Coronary artery (tissue), 2 donors: ENCODE results near the gene SPACA7.
A peak's percentile ranks its signal among the peaks of the same experiment; 100 is the strongest.

ENCODE experiments used
- DNase-seq: peaks from one replicate; pipeline ENCODE4 v3.0.0-alpha.2; 2017; ENCODE audit warnings: low spot score
- H3K27ac ChIP-seq, 2 donors: fragments of 200-600 bp; sonication (generic); one replicate each; pipeline ENCODE4 v1.5.1; 2016 to 2019
- H3K4me3 ChIP-seq: fragments of 200-600 bp; sonication (generic); 2 replicates; pipeline ENCODE4 v1.5.1; 2016; ENCODE audit warnings: mild to moderate bottlenecking, moderate library complexity
- TF ChIP-seq, protein P1 (sequence below): fragments of 200-600 bp; sonication (generic); IDR thresholded peaks from one replicate; pipeline ENCODE4 v1.5.1; 2019; ENCODE audit warnings: antibody characterized with exemption

Gene SPACA7

DNA sequence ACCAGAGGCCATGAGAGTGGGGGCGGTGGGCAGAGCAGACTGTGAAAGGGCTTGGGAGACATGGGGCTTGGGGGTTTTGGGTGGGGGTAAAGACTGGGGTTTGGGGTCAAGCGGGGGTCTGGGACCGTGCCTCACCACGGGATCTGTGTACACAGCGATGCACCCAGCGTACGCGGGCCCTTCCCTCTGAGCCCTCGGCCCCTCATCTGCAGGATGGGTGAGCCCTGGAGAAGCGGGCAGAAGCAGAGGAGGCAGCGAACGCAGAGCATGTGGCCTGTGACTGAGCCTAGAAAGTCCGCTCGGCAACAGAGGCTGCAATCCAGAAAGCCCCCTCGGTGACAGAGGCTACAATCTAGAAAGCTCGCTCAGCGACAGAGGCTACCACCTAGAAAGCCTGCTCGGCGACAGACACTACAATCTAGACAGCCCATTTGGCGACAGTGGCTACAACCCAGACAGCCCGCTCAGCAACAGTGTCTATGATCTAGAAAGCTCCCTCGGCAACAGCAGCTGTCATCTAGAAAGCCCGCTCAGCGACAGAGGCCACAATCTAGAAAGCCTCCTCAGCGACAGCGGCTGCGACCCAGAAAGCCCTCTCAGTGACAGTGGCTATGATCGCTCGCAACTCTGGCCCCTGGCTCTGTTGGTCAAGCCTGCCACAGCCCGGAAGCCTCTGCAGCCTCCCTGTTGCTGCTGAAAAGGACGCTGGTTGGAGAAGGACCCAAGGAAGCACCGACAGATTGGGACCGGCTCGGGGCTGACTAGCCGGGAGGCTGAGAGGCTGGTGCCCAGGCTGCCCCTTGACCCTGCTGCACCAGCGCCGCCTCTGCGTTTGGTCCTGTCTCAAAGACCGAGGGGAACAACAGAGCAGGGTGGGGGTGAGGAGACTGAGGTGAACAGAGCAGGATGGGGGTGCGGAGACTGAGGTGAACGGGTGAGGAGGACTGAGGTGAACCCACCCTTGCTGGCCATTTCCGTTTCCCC is 68.6 kb downstream of the SPACA7 start:
- DNase-seq, result peak; percentile 43
- TF ChIP-seq, protein P1, sequence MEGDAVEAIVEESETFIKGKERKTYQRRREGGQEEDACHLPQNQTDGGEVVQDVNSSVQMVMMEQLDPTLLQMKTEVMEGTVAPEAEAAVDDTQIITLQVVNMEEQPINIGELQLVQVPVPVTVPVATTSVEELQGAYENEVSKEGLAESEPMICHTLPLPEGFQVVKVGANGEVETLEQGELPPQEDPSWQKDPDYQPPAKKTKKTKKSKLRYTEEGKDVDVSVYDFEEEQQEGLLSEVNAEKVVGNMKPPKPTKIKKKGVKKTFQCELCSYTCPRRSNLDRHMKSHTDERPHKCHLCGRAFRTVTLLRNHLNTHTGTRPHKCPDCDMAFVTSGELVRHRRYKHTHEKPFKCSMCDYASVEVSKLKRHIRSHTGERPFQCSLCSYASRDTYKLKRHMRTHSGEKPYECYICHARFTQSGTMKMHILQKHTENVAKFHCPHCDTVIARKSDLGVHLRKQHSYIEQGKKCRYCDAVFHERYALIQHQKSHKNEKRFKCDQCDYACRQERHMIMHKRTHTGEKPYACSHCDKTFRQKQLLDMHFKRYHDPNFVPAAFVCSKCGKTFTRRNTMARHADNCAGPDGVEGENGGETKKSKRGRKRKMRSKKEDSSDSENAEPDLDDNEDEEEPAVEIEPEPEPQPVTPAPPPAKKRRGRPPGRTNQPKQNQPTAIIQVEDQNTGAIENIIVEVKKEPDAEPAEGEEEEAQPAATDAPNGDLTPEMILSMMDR, result no peak
- no peak overlapping the region for H3K4me3 ChIP-seq
- H3K27ac ChIP-seq, result no peak overlapping the region

DNA sequence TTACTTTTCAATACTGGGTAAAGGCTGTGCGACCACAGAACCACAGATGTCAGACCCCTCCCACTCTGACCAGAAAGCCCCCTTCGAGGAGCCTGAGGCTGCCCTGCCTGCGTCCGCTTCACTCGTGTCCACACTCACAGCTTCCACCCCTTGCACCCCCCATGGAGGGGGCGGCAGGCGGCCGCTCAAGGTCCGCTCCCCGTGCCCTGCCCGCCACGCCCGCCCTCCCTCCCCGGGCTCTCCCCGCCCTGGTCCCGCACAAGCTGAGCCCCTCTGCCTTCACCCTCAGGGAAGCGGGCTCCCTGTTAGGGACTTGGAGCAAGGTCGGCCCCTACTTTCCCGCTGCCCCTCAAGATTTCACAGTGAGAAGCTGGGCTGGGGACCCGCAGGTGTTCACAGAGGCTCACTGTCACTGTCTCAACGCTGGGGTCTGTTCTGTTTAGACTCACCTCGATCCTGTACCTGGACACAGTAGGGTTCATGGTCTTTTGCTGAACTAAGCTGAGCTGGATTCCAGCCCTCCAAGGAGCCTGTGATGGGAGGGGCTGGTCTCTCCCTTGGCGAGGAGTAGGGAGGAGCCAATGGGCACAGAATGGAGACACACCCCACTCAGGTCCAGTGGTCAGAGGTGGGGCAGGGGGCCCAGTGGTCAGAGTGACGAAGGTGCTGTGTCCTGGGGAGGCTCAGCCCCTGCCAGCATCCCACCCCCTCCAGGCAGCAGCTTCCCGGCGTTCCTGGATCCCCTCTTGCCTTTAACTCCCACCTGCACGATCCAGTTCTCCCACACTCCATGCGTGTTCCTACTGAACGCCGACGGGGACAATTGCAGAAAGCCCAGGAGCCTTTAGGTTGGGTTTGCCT is 69.5 kb downstream of the SPACA7 start:
- H3K27ac ChIP-seq, result no peak overlapping the region
- TF ChIP-seq, protein P1, result no peak
- no peak overlapping the region for H3K4me3 ChIP-seq
- peak; percentile 45 for DNase-seq

DNA sequence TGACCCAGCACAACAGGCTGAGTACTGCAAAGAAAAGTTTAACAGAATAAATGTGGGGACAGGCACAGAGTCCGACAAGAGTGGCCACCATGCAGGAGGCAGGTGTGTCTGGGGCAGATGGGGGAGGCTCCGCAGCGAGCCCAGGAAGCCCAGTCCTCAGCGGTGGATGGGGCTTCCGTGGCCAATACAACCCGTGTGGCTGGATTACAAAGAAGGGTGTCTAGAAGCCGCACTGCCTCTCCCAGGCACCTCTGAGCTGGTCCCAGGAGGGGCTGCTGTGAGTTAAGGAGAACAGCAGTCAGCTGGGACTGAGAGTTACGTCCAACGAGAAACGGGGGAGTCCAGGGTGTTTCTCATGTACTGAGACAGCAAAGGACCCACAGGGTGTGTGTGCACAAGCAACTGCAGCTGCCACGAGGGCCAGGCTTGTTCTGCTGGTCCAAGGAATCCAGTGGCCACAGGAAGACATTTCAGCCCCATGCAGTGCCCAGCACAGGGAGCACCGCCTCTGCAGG is 70.2 kb downstream of the SPACA7 start:
- Histone ChIP-seq H3K27ac (no peak overlapping the region), H3K4me3 (no peak overlapping the region)
- DNase-seq, result peak; percentile 53
- TF ChIP-seq, protein P1, result no peak

DNA sequence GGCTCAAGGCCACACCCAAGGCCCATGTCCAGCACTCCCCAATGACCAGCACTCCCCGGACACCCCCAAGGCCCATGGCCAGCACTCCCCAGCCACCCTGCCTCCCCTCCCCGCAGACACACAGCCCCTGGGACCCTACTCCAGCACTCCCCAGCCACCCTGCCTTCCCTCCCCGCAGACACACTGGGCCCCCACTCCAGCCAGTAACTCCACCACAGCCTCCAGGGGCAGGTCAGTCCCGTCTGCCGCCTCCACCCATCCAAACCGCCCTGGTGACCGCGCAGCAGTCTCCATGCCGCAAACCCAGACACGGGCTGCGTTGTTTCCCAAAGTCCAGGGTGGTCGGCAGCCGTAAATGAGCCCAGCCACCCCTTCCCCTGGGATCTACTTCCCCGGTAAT is 70.7 kb downstream of the SPACA7 start:
- Histone ChIP-seq H3K27ac (no peak overlapping the region), H3K4me3 (no peak overlapping the region)
- TF ChIP-seq, protein P1, result no peak
- DNase-seq, result peak; percentile 59

DNA sequence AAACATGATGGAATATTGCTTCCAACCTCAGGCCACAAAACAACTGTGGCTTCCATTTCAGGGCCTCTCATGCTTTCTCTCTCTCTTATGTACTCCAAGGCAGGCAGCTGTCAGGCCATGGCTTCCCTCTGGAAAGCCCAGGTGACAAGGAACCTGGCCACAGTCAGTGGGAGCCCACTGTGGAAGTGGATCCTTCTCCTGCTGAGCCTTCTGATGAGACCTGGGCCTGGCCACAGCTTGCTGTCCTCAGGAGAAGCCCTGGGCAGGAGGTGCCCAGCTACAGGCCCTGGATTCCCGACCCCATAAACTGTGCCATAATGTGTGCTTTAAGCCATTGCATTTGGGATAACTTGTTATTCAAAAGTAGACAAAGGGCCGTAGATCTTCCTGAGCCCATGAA is 71.2 kb downstream of the SPACA7 start:
- peak; percentile 55 for DNase-seq
- no peak overlapping the region for H3K27ac ChIP-seq
- H3K4me3 ChIP-seq, result no peak overlapping the region
- TF ChIP-seq, protein P1, result no peak

DNA sequence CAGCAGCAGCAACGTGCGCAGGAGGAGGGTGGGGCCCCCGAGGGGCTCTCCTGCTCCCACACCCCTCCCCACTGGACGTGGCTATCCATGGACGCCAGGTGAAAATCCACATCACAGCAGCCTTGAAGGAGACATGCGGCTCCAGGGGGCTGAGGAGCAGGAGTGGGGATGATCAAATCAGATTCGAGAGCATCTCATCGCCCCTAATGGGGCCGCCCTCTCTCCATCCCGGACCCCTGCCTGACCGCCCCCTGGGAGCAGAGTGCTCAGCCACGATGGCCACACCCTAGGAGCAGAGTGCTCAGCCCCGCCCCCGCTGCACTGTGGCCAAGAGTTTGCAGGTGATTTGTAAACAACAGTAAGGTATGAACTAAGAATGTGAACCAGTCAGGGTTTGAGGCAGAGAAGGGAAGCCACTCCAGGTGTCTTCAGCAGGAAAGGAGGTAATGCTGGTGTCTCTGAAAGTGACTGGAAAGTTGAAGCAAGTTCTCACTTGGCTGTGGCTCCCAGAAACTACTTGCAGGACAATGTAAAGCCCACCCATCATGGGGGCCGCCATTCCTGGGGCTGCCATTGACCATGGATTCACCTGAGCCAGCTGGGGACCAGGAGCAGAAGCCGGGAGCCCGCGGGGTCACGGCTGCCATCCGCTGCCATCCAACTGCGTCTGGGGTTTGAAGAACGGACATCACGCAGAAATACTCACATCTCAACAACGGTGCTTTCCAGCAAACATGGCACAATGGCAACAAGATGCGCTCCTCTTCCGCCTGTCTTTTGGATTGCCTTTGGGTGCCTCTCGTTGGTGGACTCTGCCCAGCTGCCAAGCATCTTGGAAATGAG is 71.8 kb downstream of the SPACA7 start:
- Histone ChIP-seq H3K4me3 (no peak overlapping the region), H3K27ac (no peak overlapping the region)
- TF ChIP-seq, protein P1, result no peak
- peak; percentile 47 for DNase-seq
